ENCODE data around the gene C20orf144. TPM values are rescaled to one million over a fixed set of nuclear protein-coding genes. Genes with fewer than 3 reads are reported as not detected.
"Not testable (repeated sequence)": the region's sequence is repeated elsewhere in the genome, so short reads cannot be mapped to it uniquely, and the experiment has no call there.

C20orf144 gene
- polyA plus RNA-seq, 3 donors from 2014 or later: 0.13 to 0.22 TPM; not detected in 1

DNA sequence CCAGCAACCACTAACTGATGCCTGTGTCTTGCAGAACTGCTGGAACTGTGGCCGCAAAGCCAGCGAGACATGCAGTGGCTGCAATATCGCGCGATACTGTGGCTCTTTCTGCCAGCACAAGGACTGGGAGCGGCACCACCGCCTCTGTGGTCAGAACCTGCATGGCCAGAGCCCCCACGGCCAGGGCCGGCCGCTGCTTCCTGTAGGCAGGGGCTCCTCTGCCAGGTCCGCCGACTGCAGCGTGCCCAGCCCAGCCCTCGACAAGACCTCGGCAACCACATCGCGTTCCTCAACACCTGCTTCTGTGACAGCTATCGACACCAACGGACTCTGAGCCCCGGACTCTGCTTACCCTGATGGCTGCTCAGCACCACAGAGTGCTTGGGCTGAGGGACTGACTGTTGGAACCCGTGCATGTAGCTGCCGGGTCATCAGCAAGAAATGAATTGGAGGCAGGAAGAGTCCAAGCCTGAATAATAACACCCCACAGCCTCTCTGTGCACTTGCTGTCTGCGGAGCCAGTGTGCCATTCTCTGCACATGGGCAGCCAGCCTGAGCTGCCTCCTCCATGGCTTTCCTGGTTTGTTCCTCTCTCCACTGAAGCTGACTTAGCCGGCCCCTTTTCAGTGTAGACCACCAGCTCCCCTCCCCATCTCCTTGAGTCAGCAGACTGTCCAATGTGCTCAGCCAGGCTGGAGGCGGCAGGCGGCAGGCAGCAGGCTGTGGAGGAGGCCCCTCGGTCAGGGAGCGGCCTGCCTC is 17.6 kb upstream of the C20orf144 start:
- H3K4me3 Mint-ChIP-seq: no peak overlapping the region
- no peak for DNase-seq
- H3K36me3 Mint-ChIP-seq: peaks cover 19 to 39% (median 25%) of the 10 kb centered on the region in 3 donors
- H3K4me1 Mint-ChIP-seq: peaks cover 23 to 28% of the 10 kb centered on the region in 2 donors
- H3K9me3 Mint-ChIP-seq: no peaks in the 10 kb centered on the region
- H3K27me3 Mint-ChIP-seq (ENCODE audit: low read depth in 3 of 3): peaks cover 2 to 3% (median 2%) of the 10 kb centered on the region in 3 donors
- peak overlapping the region in 1 of 6 donors; percentile 46 for H3K27ac Mint-ChIP-seq

DNA sequence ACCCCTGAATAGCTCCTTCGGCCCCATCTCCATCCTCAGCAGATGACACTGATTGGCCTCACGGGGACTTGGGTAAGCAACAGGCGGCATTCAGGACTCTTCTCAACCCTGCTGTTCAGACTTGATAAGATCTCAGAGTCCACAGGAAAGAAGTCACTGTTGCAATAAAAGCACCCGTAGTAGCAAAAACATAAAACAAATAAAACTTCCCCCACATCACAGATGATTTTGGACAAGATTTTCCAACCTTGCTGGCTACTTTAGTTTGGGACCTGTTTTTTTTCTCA is 17.1 kb upstream of the C20orf144 start:
- Mint-ChIP-seq H3K9me3 (no peaks in the 10 kb centered on the region), H3K36me3 (peaks cover 16 to 36% (median 20%) of the 10 kb centered on the region in 3 donors), H3K4me1 (peaks cover 28 to 31% of the 10 kb centered on the region in 2 donors), H3K27me3 (ENCODE audit: low read depth in 3 of 3) (peaks cover 2 to 3% (median 2%) of the 10 kb centered on the region in 3 donors), H3K4me3 (no peak overlapping the region), H3K27ac (peak overlapping the region in 3 of 6 donors; percentile 29 to 49 (median 46))
- DNase-seq: no peak

DNA sequence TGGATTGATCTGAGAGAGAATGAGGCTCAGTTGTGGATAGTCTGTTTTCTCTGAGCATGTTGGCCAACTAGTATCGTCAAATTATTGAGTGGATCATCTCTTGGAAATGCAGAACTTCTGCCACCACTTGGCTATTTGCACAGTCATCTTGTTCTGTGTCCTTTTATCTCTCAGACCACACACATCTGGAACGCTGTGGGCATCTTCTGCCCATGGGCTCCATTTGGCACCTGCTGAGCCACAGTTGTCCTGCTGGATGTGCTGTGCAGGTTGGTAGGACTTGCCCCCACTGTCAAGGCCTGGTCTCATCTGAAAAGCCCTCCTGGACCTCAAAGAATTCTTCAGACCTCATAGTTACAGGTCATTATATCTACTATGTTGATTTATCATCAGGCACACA is 16.7 kb upstream of the C20orf144 start:
- no peak overlapping the region for H3K4me3 Mint-ChIP-seq
- no peak for DNase-seq
- H3K27me3 Mint-ChIP-seq (ENCODE audit: low read depth in 3 of 3): peaks cover 2 to 3% (median 2%) of the 10 kb centered on the region in 3 donors
- H3K4me1 Mint-ChIP-seq: peaks cover 28 to 31% of the 10 kb centered on the region in 2 donors
- no peaks in the 10 kb centered on the region for H3K9me3 Mint-ChIP-seq
- H3K36me3 Mint-ChIP-seq: peaks cover 12 to 32% (median 17%) of the 10 kb centered on the region in 3 donors
- H3K27ac Mint-ChIP-seq: peak overlapping the region in 2 of 6 donors; percentile 29 to 49

DNA sequence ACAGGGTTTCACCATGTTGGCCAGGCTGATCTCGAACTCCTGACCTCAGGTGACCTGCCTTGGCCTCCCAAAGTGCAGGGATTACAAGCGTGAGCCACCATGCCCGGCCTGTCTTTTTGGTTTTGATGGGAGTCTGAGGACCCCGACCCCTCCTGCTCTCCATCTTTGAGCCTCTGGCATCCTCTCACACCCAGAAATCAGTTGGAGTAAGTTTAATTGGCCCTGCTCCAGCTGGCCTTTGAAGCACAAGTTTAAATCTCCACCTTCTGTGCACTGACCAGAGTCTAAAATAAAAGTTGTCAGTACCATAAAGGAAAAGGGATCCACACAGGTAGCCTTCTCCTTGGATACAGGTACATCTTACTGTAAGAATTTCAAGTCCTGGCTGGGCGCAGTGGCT is 15.9 kb upstream of the C20orf144 start:
- DNase-seq: no peak
- H3K27ac Mint-ChIP-seq: no peak overlapping the region
- no peaks in the 10 kb centered on the region for H3K9me3 Mint-ChIP-seq
- peaks cover 28 to 31% of the 10 kb centered on the region in 2 donors for H3K4me1 Mint-ChIP-seq
- peaks cover 6 to 27% (median 12%) of the 10 kb centered on the region in 3 donors for H3K36me3 Mint-ChIP-seq
- H3K4me3 Mint-ChIP-seq: no peak overlapping the region
- peaks cover 2 to 3% (median 2%) of the 10 kb centered on the region in 3 donors for H3K27me3 Mint-ChIP-seq (ENCODE audit: low read depth in 3 of 3)

DNA sequence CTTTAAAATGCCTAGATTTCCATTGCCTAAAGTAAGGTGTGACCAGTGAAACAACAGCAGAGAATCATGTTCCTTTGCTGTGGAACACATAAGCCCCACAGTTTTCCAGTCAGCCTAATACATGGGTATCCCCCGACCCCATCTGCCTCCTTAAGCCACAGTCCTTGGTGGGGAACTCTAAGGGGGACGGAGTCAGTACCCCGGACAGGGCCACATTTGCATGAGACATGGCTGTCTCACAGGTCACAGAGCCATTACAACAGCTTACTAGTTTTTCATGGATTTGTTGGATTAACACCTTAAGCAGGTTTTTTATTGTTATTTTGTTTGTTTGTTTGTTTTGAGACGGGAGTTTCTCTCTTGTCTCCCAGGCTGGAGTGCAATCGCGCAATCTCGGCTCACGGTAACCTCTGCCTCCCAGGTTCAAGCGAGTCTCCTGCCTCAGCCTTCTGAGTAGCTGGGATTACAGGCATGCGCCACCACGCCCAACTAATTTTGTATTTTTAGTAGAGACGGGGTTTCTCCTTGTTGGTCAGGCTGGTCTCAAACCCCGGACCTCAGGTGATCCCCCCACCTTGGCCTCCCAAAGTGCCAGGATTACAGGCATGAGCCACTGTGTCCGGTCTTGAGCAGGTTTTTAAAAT is 15.0 kb upstream of the C20orf144 start:
- DNase-seq; H3K27me3 Mint-ChIP-seq (ENCODE audit: low read depth in 3 of 3); H3K9me3 Mint-ChIP-seq: not testable (repeated sequence)
- H3K4me3 Mint-ChIP-seq: peak overlapping the region in 3 of 5 donors; percentile 73 to 88 (median 79)
- H3K4me1 Mint-ChIP-seq: peaks cover 28 to 31% of the 10 kb centered on the region in 2 donors
- H3K27ac Mint-ChIP-seq: peak overlapping the region in 3 of 6 donors; percentile 45 to 79 (median 59)
- H3K36me3 Mint-ChIP-seq: peaks cover 5 to 21% (median 9%) of the 10 kb centered on the region in 3 donors

DNA sequence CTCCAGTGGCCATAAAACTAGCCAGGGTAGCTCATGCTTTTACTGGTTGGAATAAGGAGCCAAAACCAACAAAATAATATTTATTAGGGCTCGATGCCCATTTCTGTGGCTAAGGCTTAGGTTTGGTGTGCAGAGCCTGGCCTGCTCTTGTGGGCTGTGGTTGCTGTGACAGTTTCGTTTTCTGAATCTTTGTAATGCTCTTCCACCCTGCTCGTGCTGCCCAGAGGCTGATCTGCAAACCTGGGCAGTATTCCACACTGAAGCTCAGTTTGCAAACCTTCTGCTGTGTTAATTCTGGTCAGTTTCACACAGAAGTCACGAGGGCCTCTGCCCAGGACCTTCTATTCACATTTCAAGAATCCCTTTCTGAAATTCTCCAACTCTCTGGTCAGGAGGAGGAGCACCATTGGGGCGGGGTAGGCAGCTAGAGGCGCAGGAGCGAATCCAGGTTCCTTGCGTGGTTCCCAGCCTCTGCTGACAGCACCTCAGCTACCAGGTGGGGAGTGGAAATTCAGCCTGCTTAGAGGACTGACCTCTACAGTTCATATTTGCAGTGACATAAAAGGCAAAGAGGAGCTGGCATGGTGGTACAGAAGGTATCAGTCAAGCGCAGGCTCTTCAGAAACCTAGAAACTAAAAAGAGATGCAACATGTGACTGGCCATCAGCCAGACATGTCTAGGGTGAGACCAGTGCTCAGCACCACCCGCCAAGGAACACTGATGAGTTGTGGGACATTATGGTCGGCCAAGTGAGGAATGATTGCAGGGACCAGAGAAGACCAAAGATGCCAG is 14.3 kb upstream of the C20orf144 start:
- H3K27ac Mint-ChIP-seq: peak overlapping the region; percentile 15 to 89 (median 69)
- DNase-seq: peak; percentile 41 to 52 (median 41)
- no peaks in the 10 kb centered on the region for H3K9me3 Mint-ChIP-seq
- H3K4me3 Mint-ChIP-seq: peak overlapping the region; percentile 70 to 88 (median 77)
- H3K27me3 Mint-ChIP-seq (ENCODE audit: low read depth in 3 of 3): peaks cover 2 to 3% (median 2%) of the 10 kb centered on the region in 3 donors
- H3K36me3 Mint-ChIP-seq: peaks cover 5 to 21% (median 9%) of the 10 kb centered on the region in 3 donors
- H3K4me1 Mint-ChIP-seq: peaks cover 28 to 31% of the 10 kb centered on the region in 2 donors

DNA sequence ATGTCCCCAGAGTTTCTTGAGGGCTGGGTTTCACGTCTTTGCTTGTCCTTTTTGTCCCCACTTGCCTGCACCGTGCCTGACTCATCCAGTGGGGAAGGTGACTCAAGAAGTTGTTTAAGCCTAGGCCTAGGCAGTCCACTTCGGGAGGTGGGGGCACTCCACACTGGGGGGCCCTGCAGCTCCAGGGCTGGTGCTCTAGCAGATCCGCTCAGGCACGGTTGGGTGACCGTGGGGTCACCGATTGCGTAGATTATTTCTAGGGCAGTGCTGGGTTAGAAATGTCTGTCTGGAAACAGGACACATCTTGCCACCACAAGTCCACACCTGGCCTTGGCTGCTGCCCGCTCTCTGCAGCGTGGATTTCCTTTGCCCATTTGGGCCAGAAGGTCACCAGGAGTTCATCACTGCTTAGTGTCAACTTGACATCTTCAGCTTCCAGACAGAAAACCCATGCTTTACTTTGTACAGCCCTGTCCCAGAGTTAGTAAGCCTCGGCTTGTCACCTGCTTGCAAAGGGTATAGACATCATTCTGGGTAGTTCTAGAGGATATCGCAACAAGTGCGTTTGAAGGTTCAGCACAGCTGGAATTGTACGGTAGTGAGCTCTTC is 13.6 kb upstream of the C20orf144 start:
- Mint-ChIP-seq H3K4me3 (peak overlapping the region in 3 of 5 donors; percentile 14 to 63 (median 15)), H3K27me3 (ENCODE audit: low read depth in 3 of 3) (peaks cover 2 to 7% (median 2%) of the 10 kb centered on the region in 3 donors), H3K36me3 (peaks cover 5 to 21% (median 9%) of the 10 kb centered on the region in 3 donors), H3K4me1 (peaks cover 28 to 31% of the 10 kb centered on the region in 2 donors), H3K27ac (peak overlapping the region in 3 of 6 donors; percentile 12 to 15 (median 13)), H3K9me3 (no peaks in the 10 kb centered on the region)
- peak in 2 of 3 donors; percentile 14 to 19 for DNase-seq

DNA sequence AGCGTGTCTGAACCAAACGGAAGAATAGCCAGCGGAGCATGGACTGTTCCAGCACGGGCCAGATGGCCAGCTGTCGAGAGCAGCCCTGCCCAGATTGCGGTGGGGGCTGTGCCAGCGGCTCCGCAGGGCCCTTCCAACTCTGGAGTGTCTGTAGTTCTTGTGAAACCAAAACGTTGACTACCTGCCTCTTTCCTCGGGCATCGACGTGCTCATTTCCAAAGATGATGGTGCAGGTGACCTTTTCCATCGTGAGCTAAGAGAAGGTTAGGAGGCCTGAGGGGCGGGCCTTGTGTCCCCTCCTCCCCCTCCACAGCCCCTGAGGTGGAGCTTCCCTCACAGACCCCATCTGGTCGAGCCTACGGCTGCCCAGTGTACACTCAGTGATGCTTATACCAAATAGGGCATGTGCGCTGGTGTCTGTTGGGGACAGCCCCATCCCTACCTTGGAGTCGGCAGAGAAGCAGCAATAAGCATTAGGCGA is 12.9 kb upstream of the C20orf144 start:
- peaks cover 2 to 7% (median 2%) of the 10 kb centered on the region in 3 donors for H3K27me3 Mint-ChIP-seq (ENCODE audit: low read depth in 3 of 3)
- no peak overlapping the region for H3K4me3 Mint-ChIP-seq
- no peaks in the 10 kb centered on the region for H3K9me3 Mint-ChIP-seq
- peaks cover 5 to 17% (median 9%) of the 10 kb centered on the region in 3 donors for H3K36me3 Mint-ChIP-seq
- peaks cover 28 to 31% of the 10 kb centered on the region in 2 donors for H3K4me1 Mint-ChIP-seq
- H3K27ac Mint-ChIP-seq: no peak overlapping the region
- no peak for DNase-seq

DNA sequence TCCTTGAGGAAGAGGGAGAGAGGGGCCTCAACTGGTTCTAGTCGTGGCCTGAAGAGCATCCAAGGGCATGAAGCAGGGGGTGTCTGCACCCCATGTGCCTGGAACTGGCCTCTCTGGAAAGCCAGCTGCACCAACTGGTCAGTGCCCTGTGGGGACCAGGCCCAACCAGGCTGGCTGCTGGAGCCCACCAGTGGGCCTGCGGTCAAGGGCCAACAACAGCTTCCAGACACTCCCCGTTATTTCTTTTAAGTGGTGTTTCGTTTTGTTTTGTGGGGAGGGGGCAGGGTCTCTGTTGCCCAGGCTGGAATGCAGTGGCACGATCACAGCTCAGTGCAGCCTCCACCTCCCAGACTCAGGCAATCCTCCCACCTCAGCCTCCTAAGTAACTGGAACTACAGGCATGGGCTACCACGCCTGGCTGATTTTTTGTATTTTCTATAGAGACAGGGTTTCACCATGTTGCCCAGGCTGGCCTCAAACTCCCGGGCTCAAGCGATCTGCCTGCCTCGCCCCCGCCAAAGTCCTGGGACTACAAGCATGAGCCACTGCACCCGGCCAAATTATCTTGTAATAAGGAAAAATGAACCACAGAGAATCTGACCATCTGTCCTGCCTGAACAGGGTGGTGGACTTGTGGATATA is 11.9 kb upstream of the C20orf144 start:
- peaks cover 2 to 7% (median 2%) of the 10 kb centered on the region in 3 donors for H3K27me3 Mint-ChIP-seq (ENCODE audit: low read depth in 3 of 3)
- H3K4me3 Mint-ChIP-seq: no peak overlapping the region
- peaks cover 28 to 31% of the 10 kb centered on the region in 2 donors for H3K4me1 Mint-ChIP-seq
- peaks cover 4 to 9% (median 5%) of the 10 kb centered on the region in 3 donors for H3K36me3 Mint-ChIP-seq
- H3K9me3 Mint-ChIP-seq: no peaks in the 10 kb centered on the region
- no peak overlapping the region for H3K27ac Mint-ChIP-seq
- no peak for DNase-seq

DNA sequence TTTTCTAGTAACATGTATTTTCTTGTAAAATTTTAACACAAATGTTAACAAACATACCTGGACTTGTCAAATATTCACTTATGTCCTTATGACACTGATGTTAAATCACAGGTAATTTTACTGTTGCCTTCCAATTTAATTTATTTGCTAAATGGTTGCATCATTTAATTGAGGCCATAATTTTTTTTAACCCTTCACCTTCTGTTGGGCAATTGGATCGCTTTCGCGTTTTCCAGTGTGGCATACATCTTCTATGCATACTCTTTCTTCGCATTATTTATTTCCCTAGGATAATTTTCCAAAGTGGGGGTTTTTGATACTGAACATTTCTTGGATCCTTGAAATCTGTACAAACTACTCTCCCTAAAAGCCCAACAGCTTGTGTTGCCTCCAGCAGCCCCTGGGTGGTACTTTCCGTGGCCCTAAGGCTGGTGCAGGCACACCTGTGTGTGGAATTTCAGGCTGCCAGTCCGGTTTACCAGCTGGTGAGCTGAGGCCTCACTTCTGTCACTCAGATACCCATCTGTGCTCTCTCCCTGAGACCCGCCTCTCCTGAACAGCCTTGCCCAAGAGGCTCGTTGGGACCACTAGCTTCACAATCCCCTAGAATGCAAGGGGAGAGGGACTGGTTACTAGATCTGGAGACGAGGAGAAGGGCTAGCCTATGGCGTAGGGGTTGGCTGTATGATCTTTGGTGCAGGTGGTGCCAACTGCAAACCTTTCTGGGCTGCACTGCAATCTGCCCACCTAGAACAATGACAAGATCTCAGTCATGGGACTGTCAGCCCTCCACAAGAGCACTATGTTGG is 11.2 kb upstream of the C20orf144 start:
- H3K4me3 Mint-ChIP-seq: no peak overlapping the region
- peaks cover 0 to 4% (median 0%) of the 10 kb centered on the region in 3 donors for H3K36me3 Mint-ChIP-seq
- no peak overlapping the region for H3K27ac Mint-ChIP-seq

DNA sequence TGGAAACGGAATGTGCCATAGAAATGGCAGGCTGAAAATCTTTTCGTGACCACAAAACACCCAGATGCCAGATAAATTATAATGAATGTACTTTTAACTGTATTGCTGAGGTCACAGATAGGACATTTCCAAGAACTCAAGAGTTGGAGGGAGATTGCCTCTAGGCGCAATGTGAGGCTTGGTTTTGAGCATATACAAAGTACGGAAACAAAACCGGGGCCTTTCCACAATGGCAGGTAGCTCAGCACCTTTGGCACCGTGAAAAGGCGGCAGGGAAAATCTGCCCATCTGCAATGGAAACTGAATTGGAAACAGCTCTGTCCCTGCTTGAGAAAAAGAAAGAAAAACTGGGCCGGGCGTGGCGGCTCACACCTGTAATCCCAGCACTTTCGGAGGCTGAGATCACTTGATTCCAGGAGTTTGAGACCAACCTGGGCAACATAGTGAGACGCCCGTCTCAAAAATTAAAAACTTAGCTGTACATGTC is 10.5 kb upstream of the C20orf144 start:
- no peaks in the 10 kb centered on the region for H3K9me3 Mint-ChIP-seq
- H3K4me3 Mint-ChIP-seq: no peak overlapping the region
- peaks cover 28% of the 10 kb centered on the region in 2 donors for H3K4me1 Mint-ChIP-seq
- H3K27ac Mint-ChIP-seq: no peak overlapping the region
- no peak for DNase-seq
- H3K27me3 Mint-ChIP-seq (ENCODE audit: low read depth in 3 of 3): peaks cover 0 to 7% (median 2%) of the 10 kb centered on the region in 3 donors
- H3K36me3 Mint-ChIP-seq: peaks cover 0 to 4% (median 0%) of the 10 kb centered on the region in 3 donors

More for the DNA sequence above, 11.2 kb upstream of the C20orf144 start:
- no peak for DNase-seq
- Mint-ChIP-seq H3K4me1 (peaks cover 28% of the 10 kb centered on the region in 2 donors), H3K9me3 (no peaks in the 10 kb centered on the region), H3K27me3 (ENCODE audit: low read depth in 3 of 3) (peaks cover 2 to 7% (median 2%) of the 10 kb centered on the region in 3 donors)

Data from immature natural killer cell (primary cell).